ENCODE results near the gene IYD.

The IYD gene

GRCh38 chr6:150395388-150396009 lies 26.7 kb downstream of the IYD start:
- peak; percentile 23 for DNase-seq
- Mint-ChIP-seq H3K27me3 (peaks cover 7% of the 10 kb centered on the region), H3K36me3 (ENCODE audit: low read depth) (no peaks in the 10 kb centered on the region)

GRCh38 chr6:150403458-150404246 lies 34.8 kb downstream of the IYD start:
- no peaks in the 10 kb centered on the region for H3K4me1 Mint-ChIP-seq
- H3K36me3 Mint-ChIP-seq (ENCODE audit: low read depth) = no peaks in the 10 kb centered on the region
- H3K9me3 Mint-ChIP-seq = peaks cover 19% of the 10 kb centered on the region
- peaks cover 37% of the 10 kb centered on the region for H3K27me3 Mint-ChIP-seq
- H3K4me3 Mint-ChIP-seq = no peak overlapping the region
- DNase-seq (no peak), ATAC-seq (no peak)
- H3K27ac Mint-ChIP-seq = no peak overlapping the region

More at GRCh38 chr6:150395388-150396009, 26.7 kb downstream of the IYD start:
- no peak overlapping the region for H3K27ac Mint-ChIP-seq
- H3K4me3 Mint-ChIP-seq = no peak overlapping the region
- peak; percentile 46 for ATAC-seq
- no peaks in the 10 kb centered on the region for H3K4me1 Mint-ChIP-seq
- no peaks in the 10 kb centered on the region for H3K9me3 Mint-ChIP-seq

GRCh38 chr6:150406948-150407347 lies 38.1 kb downstream of the IYD start:
- H3K4me1 Mint-ChIP-seq = peaks cover 2% of the 10 kb centered on the region
- H3K9me3 Mint-ChIP-seq = peaks cover 19% of the 10 kb centered on the region
- no peaks in the 10 kb centered on the region for H3K36me3 Mint-ChIP-seq (ENCODE audit: low read depth)
- no peak overlapping the region for H3K4me3 Mint-ChIP-seq
- no peak for ATAC-seq
- H3K27me3 Mint-ChIP-seq = peaks cover 51% of the 10 kb centered on the region
- no peak for DNase-seq
- no peak overlapping the region for H3K27ac Mint-ChIP-seq

- Mint-ChIP-seq H3K9me3 (peaks cover 19% of the 10 kb centered on the region), H3K27me3 (peaks cover 59% of the 10 kb centered on the region)
Observed at GRCh38 chr6:150408842-150409241, 40.0 kb downstream of the IYD start.

GRCh38 chr6:150409576-150410066 lies 40.8 kb downstream of the IYD start:
- H3K27ac Mint-ChIP-seq = no peak overlapping the region
- H3K4me3 Mint-ChIP-seq = no peak overlapping the region
- no peaks in the 10 kb centered on the region for H3K36me3 Mint-ChIP-seq (ENCODE audit: low read depth)
- ATAC-seq = no peak
- H3K4me1 Mint-ChIP-seq = peaks cover 2% of the 10 kb centered on the region
- H3K9me3 Mint-ChIP-seq = peaks cover 19% of the 10 kb centered on the region
- no peak for DNase-seq
- H3K27me3 Mint-ChIP-seq = peaks cover 65% of the 10 kb centered on the region

More at GRCh38 chr6:150408842-150409241, 40.0 kb downstream of the IYD start:
- no peak for DNase-seq
- Mint-ChIP-seq H3K4me3 (no peak overlapping the region), H3K27ac (no peak overlapping the region), H3K36me3 (ENCODE audit: low read depth) (no peaks in the 10 kb centered on the region), H3K4me1 (peaks cover 2% of the 10 kb centered on the region)
- ATAC-seq = no peak

GRCh38 chr6:150410399-150410798 lies 41.6 kb downstream of the IYD start:
- no peak overlapping the region for H3K4me3 Mint-ChIP-seq

GRCh38 chr6:150410906-150411305 lies 42.1 kb downstream of the IYD start:
- peaks cover 7% of the 10 kb centered on the region for H3K4me1 Mint-ChIP-seq
- ATAC-seq = no peak
- no peak for DNase-seq

More at GRCh38 chr6:150410399-150410798, 41.6 kb downstream of the IYD start:
- peaks cover 64% of the 10 kb centered on the region for H3K27me3 Mint-ChIP-seq
- H3K27ac Mint-ChIP-seq = no peak overlapping the region
- peaks cover 12% of the 10 kb centered on the region for H3K9me3 Mint-ChIP-seq
- H3K36me3 Mint-ChIP-seq (ENCODE audit: low read depth) = no peaks in the 10 kb centered on the region
- DNase-seq (no peak), ATAC-seq (no peak)
- H3K4me1 Mint-ChIP-seq = peaks cover 3% of the 10 kb centered on the region

GRCh38 chr6:150412221-150412620 lies 43.4 kb downstream of the IYD start:
- H3K9me3 Mint-ChIP-seq = no peaks in the 10 kb centered on the region
- ATAC-seq = no peak
- H3K27me3 Mint-ChIP-seq = peaks cover 59% of the 10 kb centered on the region
- no peak for DNase-seq
- no peaks in the 10 kb centered on the region for H3K36me3 Mint-ChIP-seq (ENCODE audit: low read depth)
- H3K27ac Mint-ChIP-seq = no peak overlapping the region
- no peak overlapping the region for H3K4me3 Mint-ChIP-seq
- H3K4me1 Mint-ChIP-seq = peaks cover 14% of the 10 kb centered on the region

More at GRCh38 chr6:150410906-150411305, 42.1 kb downstream of the IYD start:
- Mint-ChIP-seq H3K9me3 (peaks cover 7% of the 10 kb centered on the region), H3K36me3 (ENCODE audit: low read depth) (no peaks in the 10 kb centered on the region), H3K27ac (no peak overlapping the region), H3K27me3 (peaks cover 64% of the 10 kb centered on the region), H3K4me3 (no peak overlapping the region)

GRCh38 chr6:150413198-150413597 lies 44.4 kb downstream of the IYD start:
- H3K27ac Mint-ChIP-seq = no peak overlapping the region
- H3K4me3 Mint-ChIP-seq = no peak overlapping the region
- ATAC-seq = no peak
- H3K9me3 Mint-ChIP-seq = no peaks in the 10 kb centered on the region
- peaks cover 24% of the 10 kb centered on the region for H3K4me1 Mint-ChIP-seq
- DNase-seq = no peak
- H3K36me3 Mint-ChIP-seq (ENCODE audit: low read depth) = no peaks in the 10 kb centered on the region
- H3K27me3 Mint-ChIP-seq = peaks cover 57% of the 10 kb centered on the region

- DNase-seq = no peak
- Mint-ChIP-seq H3K9me3 (no peaks in the 10 kb centered on the region), H3K27me3 (peaks cover 51% of the 10 kb centered on the region), H3K27ac (no peak overlapping the region), H3K4me3 (no peak overlapping the region), H3K36me3 (ENCODE audit: low read depth) (no peaks in the 10 kb centered on the region), H3K4me1 (peaks cover 30% of the 10 kb centered on the region)
- no peak for ATAC-seq
Observed at GRCh38 chr6:150413781-150414281, 45.0 kb downstream of the IYD start.

GRCh38 chr6:150416128-150416527 lies 47.3 kb downstream of the IYD start:
- ATAC-seq (peak; percentile 58), DNase-seq (no peak)
- Mint-ChIP-seq H3K9me3 (peaks cover 7% of the 10 kb centered on the region), H3K27ac (peak overlapping the region; percentile 28), H3K4me3 (no peak overlapping the region), H3K27me3 (peaks cover 37% of the 10 kb centered on the region), H3K4me1 (peaks cover 37% of the 10 kb centered on the region), H3K36me3 (ENCODE audit: low read depth) (no peaks in the 10 kb centered on the region)

GRCh38 chr6:150417250-150417649 lies 48.4 kb downstream of the IYD start:
- Mint-ChIP-seq H3K36me3 (ENCODE audit: low read depth) (no peaks in the 10 kb centered on the region), H3K4me3 (no peak overlapping the region), H3K27ac (peak overlapping the region; percentile 65)

GRCh38 chr6:150417899-150418826 lies 49.4 kb downstream of the IYD start:
- ATAC-seq (peak; percentile 80), DNase-seq (no peak)
- Mint-ChIP-seq H3K9me3 (peaks cover 7% of the 10 kb centered on the region), H3K27me3 (peaks cover 27% of the 10 kb centered on the region), H3K4me1 (peaks cover 37% of the 10 kb centered on the region), H3K27ac (peak overlapping the region; percentile 65), H3K36me3 (ENCODE audit: low read depth) (no peaks in the 10 kb centered on the region), H3K4me3 (peak overlapping the region; percentile 71)

More at GRCh38 chr6:150417250-150417649, 48.4 kb downstream of the IYD start:
- Mint-ChIP-seq H3K27me3 (peaks cover 35% of the 10 kb centered on the region), H3K4me1 (peaks cover 37% of the 10 kb centered on the region), H3K9me3 (peaks cover 7% of the 10 kb centered on the region)
- ATAC-seq (no peak), DNase-seq (no peak)

Data from activated naive CD8-positive, alpha-beta T cell treated with anti-CD3 and anti-CD28 coated beads, Interleukin-2, amount 50 U/mL, for 24 hours (primary cell).